NCI-H2171 treated with DMSO at 0.1 percent for 48 hours (cell line): ENCODE results near the gene SLC38A9.
"Not testable (repeated sequence)": the region's sequence is repeated elsewhere in the genome, so short reads cannot be mapped to it uniquely, and the experiment has no call there.

Experiments
- DNase-seq: peaks from one replicate; lab custom pipeline; 2025; lab: John Stamatoyannopoulos, UW

Gene SLC38A9

GRCh38 chr5:55706230-55706629 lies 5.9 kb downstream of the SLC38A9 start:
- no peak for DNase-seq

- DNase-seq: no peak
Observed at GRCh38 chr5:55702598-55703345, 9.4 kb downstream of the SLC38A9 start.

GRCh38 chr5:55701462-55702103 lies 10.5 kb downstream of the SLC38A9 start:
- DNase-seq: no peak

- no peak for DNase-seq
Observed at GRCh38 chr5:55700745-55701144, 11.4 kb downstream of the SLC38A9 start.

GRCh38 chr5:55699041-55699688 lies 13.0 kb downstream of the SLC38A9 start:
- no peak for DNase-seq

GRCh38 chr5:55696704-55697103 lies 15.4 kb downstream of the SLC38A9 start:
- not testable (repeated sequence) for DNase-seq

- DNase-seq: peak; percentile 74
Observed at GRCh38 chr5:55694152-55694830, 17.8 kb downstream of the SLC38A9 start.

GRCh38 chr5:55692509-55692908 lies 19.6 kb downstream of the SLC38A9 start:
- DNase-seq: no peak

GRCh38 chr5:55692106-55692417 lies 20.1 kb downstream of the SLC38A9 start:
- no peak for DNase-seq

- DNase-seq: peak; percentile 76
Observed at GRCh38 chr5:55691265-55692105, 20.6 kb downstream of the SLC38A9 start.

GRCh38 chr5:55682071-55682470 lies 30.1 kb downstream of the SLC38A9 start:
- no peak for DNase-seq

GRCh38 chr5:55681301-55681700 lies 30.8 kb downstream of the SLC38A9 start:
- DNase-seq: no peak

GRCh38 chr5:55680353-55680752 lies 31.8 kb downstream of the SLC38A9 start:
- DNase-seq: no peak

- no peak for DNase-seq
Observed at GRCh38 chr5:55679556-55679955, 32.6 kb downstream of the SLC38A9 start.

GRCh38 chr5:55675119-55675518 lies 37.0 kb downstream of the SLC38A9 start:
- DNase-seq: no peak

GRCh38 chr5:55674340-55674739 lies 37.8 kb downstream of the SLC38A9 start:
- no peak for DNase-seq

- DNase-seq: no peak
Observed at GRCh38 chr5:55672477-55672911, 39.6 kb downstream of the SLC38A9 start.

- DNase-seq: no peak
Observed at GRCh38 chr5:55671975-55672374, 40.1 kb downstream of the SLC38A9 start.

- no peak for DNase-seq
Observed at GRCh38 chr5:55668356-55668755, 43.8 kb downstream of the SLC38A9 start.

- DNase-seq: no peak
Observed at GRCh38 chr5:55667938-55668337, 44.2 kb downstream of the SLC38A9 start.

- no peak for DNase-seq
Observed at GRCh38 chr5:55665065-55665464, 47.1 kb downstream of the SLC38A9 start.

GRCh38 chr5:55657443-55657842 lies 54.7 kb downstream of the SLC38A9 start:
- no peak for DNase-seq
